Ammon's horn (tissue), 1 donor: ENCODE measurements around the gene MEGF11.
"Not testable (repeated sequence)": the region's sequence is repeated elsewhere in the genome, so short reads cannot be mapped to it uniquely, and the experiment has no call there.

Experiments used
- DNase-seq: peaks from one replicate; pipeline ENCODE4 v3.0.0-alpha.2; 2016; ENCODE audit warnings: low spot score

The MEGF11 gene

GRCh38 chr15:66275352-66275751 lies 21.8 kb upstream of the MEGF11 start:
- no peak for DNase-seq

- no peak for DNase-seq
These were observed 17.4 kb upstream of the MEGF11 start for GRCh38 chr15:66270932-66271331.

- peak; percentile 40 for DNase-seq
These were observed 16.0 kb upstream of the MEGF11 start for GRCh38 chr15:66269326-66270090.

DNA sequence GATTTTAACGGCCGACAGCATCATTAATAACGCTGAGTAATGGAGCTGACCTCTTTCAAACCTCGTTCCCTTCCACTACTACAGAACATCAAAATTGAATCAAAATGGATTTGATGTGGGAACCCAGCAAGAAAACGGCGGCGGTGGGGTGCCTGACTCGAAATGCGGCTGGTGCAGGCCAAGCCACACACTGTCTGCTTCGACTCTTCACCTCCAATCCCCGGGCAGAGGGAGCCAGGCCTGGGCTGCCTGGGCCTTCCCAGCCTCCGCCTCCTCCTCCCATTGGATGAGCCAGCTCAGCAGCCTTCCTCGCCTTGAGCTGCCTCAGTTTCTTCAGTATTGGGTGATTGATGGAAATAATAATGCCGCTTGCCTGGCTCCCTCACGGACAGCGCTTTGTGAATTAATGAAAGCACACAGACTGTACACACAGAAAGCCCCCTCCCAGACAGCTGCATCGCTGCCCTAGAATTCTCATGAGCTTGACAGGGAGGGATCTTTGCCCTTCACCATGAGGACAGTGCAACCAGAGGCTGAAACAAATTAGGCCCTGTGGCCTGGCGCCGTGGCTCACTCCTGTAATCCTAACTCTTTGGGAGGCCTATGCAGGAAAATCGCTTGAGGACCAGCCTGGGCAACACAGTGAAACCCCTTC lies 11.4 kb upstream of the MEGF11 start:
- DNase-seq = no peak

- DNase-seq = not testable (repeated sequence)
These were observed 9.3 kb upstream of the MEGF11 start for GRCh38 chr15:66262837-66263236.

DNA sequence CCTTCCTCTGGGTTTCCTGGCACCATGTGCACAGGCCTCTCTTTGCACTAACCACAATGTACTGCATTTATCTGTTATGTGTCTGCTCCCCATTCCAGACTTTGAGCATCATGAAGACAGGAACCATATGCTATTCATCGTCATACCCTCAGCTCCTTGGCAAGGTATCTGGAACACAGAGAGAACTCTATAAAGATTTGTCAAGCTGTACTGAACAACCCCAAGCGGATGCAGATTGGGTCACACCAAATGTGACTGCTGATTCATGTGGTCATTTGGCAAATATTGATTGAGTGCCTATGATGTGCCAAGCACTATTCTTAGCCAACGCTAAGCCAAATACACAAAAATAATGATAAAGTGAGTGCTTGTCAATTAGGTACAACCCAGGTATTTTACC lies 7.5 kb upstream of the MEGF11 start:
- no peak for DNase-seq

GRCh38 chr15:66256692-66257091 lies 3.1 kb upstream of the MEGF11 start:
- DNase-seq = no peak

DNA sequence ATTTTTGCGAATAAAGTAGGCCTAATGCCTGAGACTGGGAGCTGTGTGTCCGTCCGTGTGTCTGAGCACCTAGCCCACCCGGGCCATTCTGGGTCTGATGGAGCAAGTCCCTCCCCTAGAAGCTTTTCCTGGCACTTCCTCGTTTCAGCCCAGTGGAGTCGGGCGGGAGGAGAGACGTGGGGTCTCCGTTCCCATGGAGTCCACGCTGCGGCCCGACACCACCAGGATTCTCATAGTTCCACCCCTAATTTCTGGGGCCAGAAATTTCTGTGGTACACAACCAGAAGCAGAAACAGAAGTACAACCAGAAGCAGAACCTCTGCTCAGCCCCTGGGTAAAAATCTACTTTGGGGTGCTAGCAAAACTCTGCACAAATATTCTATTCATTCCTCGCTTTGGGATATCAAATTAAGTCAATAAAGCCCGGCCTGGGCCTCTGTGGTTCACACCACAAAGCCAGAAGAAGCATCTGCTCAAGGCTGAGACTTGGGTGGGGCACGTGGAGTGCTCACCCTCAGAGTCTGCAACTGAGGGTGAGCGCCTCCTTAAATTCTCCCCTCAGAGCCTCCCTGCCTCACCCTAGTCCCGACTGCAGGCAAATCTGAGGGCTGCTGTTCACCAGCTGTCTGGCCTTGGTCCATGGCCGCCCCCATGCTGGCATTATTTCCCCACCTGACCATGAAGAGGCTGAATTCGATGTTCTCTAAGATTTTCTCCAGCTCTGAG lies 1.6 kb upstream of the MEGF11 start:
- no peak for DNase-seq

DNA sequence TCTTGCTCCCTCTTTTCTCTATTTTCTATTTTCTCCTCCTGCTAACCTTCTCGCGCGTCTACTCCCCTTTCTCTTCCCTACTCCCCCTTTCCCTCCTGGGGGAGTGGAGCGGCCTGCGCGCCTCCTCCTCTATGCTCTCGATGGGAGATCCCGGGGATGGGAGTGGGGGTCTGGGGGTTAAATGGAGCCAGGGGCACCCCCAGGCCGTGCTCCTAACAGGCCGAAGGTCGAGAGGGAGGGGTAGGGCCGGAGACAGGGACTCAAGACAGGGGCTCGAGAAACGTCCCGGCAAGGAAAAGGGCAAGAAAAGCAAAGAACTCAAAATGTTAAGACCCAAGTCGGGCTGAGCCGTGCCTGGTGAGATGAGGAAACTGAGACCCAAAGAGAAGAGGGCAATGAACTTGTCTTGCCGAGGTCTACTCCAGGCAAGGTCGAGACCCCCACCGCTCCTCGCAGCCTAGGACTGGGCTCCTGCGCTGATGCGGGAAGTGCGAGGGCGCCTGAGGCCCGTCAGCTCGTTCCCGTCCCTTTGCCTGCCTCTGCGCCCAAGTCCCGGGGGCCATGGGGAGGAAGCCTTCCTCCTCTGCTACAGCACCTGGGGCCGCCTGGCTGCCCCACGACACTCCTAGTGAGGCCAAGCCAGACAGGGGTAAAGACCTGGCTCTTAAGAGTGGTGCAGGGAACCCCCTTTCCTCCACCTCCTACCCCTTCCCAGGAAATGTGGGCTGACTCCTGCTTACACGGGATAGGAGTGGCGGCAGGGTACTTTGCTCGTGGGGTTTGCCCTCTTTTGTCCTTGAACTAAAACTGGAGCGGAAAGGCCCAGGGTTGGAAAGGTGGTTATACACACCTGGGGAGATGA lies 770 bp upstream of the MEGF11 start:
- DNase-seq = no peak

- no peak for DNase-seq
These were observed 699 bp downstream of the MEGF11 start for GRCh38 chr15:66252685-66253417.

DNA sequence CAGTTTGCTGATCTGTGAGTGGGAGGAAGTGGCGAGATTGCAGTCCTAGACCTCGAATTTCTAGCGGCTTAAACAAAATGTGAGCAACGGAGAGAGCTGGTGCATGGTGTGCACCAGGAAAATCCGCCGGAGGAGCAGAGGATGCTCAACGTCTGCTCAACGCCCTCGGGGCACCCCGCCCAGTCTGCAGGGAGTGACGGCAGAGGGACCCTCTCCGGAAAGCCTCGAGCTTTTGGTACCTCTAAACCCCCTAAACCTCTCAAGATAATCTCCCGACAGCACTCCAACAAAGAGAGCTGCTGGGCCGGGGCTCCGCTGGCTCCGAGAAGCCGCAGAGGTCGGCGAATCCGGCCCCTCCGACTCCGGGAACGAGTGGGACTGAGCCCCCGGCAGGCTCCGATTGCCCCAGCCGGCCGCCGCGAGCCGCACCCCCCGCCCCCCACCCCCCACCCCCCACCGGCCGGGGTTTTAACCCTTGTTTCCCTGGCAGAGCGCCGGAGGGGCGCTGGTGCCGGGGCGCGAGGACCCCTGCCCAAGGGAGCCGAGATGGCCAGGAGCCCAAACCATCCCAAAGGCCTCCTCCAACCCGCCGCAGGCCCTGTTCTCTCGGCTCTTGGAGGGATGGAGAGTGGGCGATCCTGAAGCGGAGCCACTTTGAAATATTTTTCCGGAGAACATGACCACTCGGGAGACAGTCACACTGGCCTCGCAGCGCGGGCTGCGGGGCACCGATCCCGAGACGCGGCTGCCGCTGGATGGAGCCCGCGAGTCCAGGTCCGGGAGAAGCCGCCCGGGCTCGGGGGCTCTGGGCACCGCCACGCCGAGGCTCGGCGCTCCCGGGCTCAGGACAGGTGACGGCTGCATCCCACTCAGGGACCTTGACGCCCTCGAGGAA lies 1.5 kb downstream of the MEGF11 start:
- DNase-seq = peak; percentile 48

DNA sequence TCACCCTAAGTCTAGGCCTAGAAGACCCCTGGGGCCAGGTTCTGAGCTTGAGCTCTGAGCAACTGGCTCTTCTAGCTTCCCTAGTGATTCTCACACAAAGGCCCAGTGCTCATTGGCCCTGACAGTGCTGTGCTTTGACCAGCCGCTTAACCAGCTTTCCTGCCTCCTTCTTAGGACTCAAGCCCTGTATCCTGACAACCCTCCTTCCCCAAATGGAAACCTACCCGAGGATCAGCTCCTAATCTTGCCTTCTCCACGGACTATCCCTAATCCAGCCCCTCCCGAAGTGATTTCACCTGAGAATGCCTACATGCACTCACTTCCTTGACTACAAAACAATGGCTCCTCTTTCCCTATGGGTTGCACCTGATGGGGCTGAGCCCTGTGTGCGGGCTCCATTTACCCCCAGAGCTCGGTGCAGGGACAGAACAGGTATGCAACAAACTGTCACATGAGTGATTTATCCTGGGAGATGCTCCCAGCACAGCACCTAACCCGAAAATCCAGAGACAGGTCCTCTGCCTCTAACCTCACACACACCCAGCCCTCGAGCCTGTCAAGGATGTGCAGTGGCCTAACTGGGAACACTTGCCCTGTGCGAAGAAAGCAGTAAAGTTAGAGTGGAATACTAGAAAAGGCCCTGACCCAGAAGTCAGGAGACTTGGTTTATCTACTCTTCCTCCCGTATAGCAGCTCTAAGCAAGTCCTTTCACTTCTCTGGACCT lies 2.3 kb downstream of the MEGF11 start:
- no peak for DNase-seq

GRCh38 chr15:66249605-66250174 lies 3.9 kb downstream of the MEGF11 start:
- DNase-seq = peak; percentile 34

DNA sequence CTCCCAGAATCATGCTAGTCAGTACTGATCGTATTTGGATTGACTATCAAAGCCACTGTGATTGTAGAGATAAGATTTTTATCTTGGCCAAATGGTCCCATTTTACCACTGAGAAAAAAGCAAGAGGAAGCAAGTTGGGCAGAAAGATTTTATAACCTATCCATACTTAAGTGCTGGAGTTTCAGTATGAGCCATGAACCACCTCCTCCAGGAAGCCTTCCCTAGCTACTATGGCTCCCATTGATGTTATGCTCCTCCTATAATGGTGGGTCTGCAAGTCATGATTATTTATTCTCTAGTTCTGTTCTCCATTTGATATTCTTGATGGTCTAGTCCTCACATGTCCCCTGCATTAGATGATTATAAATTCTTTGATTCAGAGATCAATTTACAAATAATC lies 6.6 kb downstream of the MEGF11 start:
- no peak for DNase-seq

GRCh38 chr15:66245832-66246231 lies 7.7 kb downstream of the MEGF11 start:
- DNase-seq = not testable (repeated sequence)

GRCh38 chr15:66241908-66242285 lies 11.7 kb downstream of the MEGF11 start:
- no peak for DNase-seq

DNA sequence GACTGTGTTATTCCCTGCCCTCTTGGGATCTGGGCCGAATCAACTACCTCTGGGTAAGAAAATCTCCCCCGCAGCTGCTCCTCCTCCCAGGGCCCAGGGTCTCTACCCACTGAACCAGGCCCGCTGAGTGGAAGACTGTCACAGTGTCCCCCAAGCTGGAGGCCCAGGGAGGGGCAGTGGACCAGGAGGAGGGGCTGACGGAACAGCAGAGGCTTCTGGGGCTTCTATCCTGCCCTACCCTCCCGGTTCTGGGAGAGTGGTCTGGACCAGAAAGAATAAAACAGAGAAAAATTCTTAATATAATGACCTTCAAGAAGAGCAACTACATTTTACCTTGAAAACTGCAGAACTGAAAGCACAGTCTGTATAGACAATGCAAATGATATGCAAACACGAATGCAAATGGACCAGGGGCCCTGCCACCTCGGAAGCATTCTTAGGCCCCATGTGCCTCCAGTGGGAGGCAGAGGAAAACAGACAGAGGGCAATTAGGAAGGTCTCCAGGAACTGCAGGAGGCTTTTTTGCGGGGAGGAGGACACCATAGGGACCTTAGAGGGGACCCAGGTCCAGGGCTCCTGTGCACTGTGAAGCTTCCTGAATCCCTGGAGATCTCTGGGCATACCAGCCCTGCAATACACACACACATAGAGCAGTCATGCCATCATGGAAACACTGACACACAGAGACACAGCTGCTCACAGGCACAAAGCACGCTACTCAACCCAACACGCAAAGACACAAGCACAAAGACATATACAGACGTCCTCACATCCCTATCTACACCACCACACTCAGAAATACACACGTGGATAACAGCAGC lies 12.3 kb downstream of the MEGF11 start:
- DNase-seq = no peak

DNA sequence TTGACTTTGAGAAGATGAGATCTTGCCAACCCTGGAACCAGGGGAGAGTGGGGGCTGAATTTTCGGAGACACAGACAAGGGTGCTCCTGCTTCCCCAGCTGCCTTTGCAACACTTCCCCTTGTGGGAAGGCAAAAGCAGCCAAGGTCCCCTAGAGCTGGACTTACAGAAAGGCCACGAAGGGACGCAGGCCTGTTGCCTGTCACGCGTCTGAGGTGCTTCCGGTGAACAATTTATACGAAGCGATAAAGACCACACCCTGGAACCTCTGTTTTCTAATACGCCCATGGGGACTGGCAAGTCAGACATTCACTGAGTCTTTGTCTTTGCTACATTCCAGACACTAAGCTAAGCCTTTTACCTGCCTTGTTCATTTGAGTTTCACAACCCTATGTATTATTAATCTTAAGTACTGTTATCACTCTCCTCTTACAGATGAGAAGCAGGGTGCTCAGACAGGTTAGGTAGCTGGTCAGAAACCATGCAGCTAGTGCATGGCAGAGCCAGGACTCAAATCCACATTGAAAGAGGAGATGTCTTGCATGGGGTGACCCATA lies 13.2 kb downstream of the MEGF11 start:
- DNase-seq = no peak
